Measurements from ENCODE around the gene SIX2.

SIX2 gene

GRCh38 chr2:45006041-45006941 lies 3.0 kb downstream of the SIX2 start:
- Histone ChIP-seq H3K9ac (ENCODE audit: low read length) (no peak overlapping the region), H3K4me3 (ENCODE audit: low read length) (no peak overlapping the region), H3K4me1 (ENCODE audit: control insufficient read depth, insufficient read depth, low read length) (peaks cover 21% of the 10 kb centered on the region), H3K27me3 (ENCODE audit: control insufficient read depth, insufficient read depth, low read length) (peaks cover 97% of the 10 kb centered on the region), H3K9me3 (ENCODE audit: control insufficient read depth, low read length) (no peaks in the 10 kb centered on the region), H3K36me3 (ENCODE audit: control insufficient read depth, insufficient read depth, low read length) (no peaks in the 10 kb centered on the region)

GRCh38 chr2:45005261-45006002 lies 3.8 kb downstream of the SIX2 start:
- Histone ChIP-seq H3K9ac (ENCODE audit: low read length) (no peak overlapping the region), H3K9me3 (ENCODE audit: control insufficient read depth, low read length) (no peaks in the 10 kb centered on the region), H3K4me3 (ENCODE audit: low read length) (no peak overlapping the region), H3K36me3 (ENCODE audit: control insufficient read depth, insufficient read depth, low read length) (no peaks in the 10 kb centered on the region), H3K27me3 (ENCODE audit: control insufficient read depth, insufficient read depth, low read length) (peaks cover 97% of the 10 kb centered on the region), H3K4me1 (ENCODE audit: control insufficient read depth, insufficient read depth, low read length) (peaks cover 26% of the 10 kb centered on the region)

DNA sequence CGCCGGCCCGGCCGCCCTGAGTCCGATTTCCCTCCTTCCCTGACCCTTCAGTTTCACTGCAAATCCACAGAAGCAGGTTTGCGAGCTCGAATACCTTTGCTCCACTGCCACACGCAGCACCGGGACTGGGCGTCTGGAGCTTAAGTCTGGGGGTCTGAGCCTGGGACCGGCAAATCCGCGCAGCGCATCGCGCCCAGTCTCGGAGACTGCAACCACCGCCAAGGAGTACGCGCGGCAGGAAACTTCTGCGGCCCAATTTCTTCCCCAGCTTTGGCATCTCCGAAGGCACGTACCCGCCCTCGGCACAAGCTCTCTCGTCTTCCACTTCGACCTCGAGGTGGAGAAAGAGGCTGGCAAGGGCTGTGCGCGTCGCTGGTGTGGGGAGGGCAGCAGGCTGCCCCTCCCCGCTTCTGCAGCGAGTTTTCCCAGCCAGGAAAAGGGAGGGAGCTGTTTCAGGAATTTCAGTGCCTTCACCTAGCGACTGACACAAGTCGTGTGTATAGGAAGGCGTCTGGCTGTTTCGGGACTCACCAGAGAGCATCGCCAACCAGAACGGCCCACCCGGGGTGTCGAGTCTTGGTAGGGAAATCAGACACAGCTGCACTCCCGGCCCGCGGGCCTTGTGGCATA lies 4.6 kb downstream of the SIX2 start:
- H3K36me3 ChIP-seq (ENCODE audit: control insufficient read depth, insufficient read depth, low read length): no peaks in the 10 kb centered on the region
- H3K4me3 ChIP-seq (ENCODE audit: low read length): no peak overlapping the region
- peaks cover 20% of the 10 kb centered on the region for H3K4me1 ChIP-seq (ENCODE audit: control insufficient read depth, insufficient read depth, low read length)

GRCh38 chr2:45003579-45004551 lies 5.4 kb downstream of the SIX2 start:
- H3K9ac ChIP-seq (ENCODE audit: low read length): no peak overlapping the region
- peaks cover 18% of the 10 kb centered on the region for H3K4me1 ChIP-seq (ENCODE audit: control insufficient read depth, insufficient read depth, low read length)
- H3K27me3 ChIP-seq (ENCODE audit: control insufficient read depth, insufficient read depth, low read length): peaks cover 97% of the 10 kb centered on the region
- no peak overlapping the region for H3K4me3 ChIP-seq (ENCODE audit: low read length)
- H3K36me3 ChIP-seq (ENCODE audit: control insufficient read depth, insufficient read depth, low read length): no peaks in the 10 kb centered on the region
- H3K9me3 ChIP-seq (ENCODE audit: control insufficient read depth, low read length): no peaks in the 10 kb centered on the region

More for the DNA sequence above, 4.6 kb downstream of the SIX2 start:
- Histone ChIP-seq H3K9me3 (ENCODE audit: control insufficient read depth, low read length) (no peaks in the 10 kb centered on the region), H3K27me3 (ENCODE audit: control insufficient read depth, insufficient read depth, low read length) (peaks cover 97% of the 10 kb centered on the region), H3K9ac (ENCODE audit: low read length) (no peak overlapping the region)

DNA sequence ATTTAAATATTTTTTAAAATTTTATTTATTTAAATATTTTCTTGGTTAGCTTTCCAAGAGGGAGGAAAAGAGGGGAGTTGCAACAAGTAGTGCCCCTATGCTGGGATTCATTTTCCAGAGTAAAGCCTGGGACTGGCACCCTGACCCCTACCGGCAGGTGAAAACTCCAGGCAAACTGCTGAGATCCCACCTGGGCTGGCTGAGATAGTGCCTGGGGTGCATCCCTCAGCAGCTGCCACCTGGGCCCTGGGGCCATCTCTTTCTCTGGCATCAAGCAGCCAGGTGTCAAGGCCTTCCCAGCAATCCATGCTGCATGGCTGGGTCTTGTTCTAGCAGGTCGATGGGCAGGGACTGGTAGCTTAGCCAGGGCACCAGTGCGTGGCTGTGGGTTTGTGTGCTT lies 6.6 kb downstream of the SIX2 start:
- H3K4me3 ChIP-seq (ENCODE audit: low read length): no peak overlapping the region
- no peak overlapping the region for H3K9ac ChIP-seq (ENCODE audit: low read length)
- H3K27me3 ChIP-seq (ENCODE audit: control insufficient read depth, insufficient read depth, low read length): peaks cover 96% of the 10 kb centered on the region
- peaks cover 9% of the 10 kb centered on the region for H3K4me1 ChIP-seq (ENCODE audit: control insufficient read depth, insufficient read depth, low read length)
- H3K9me3 ChIP-seq (ENCODE audit: control insufficient read depth, low read length): no peaks in the 10 kb centered on the region
- H3K36me3 ChIP-seq (ENCODE audit: control insufficient read depth, insufficient read depth, low read length): no peaks in the 10 kb centered on the region

- no peaks in the 10 kb centered on the region for H3K9me3 ChIP-seq (ENCODE audit: control insufficient read depth, low read length)
- no peak overlapping the region for H3K9ac ChIP-seq (ENCODE audit: low read length)
- no peaks in the 10 kb centered on the region for H3K36me3 ChIP-seq (ENCODE audit: control insufficient read depth, insufficient read depth, low read length)
- peaks cover 9% of the 10 kb centered on the region for H3K4me1 ChIP-seq (ENCODE audit: control insufficient read depth, insufficient read depth, low read length)
- H3K27me3 ChIP-seq (ENCODE audit: control insufficient read depth, insufficient read depth, low read length): peaks cover 94% of the 10 kb centered on the region
- H3K4me3 ChIP-seq (ENCODE audit: low read length): no peak overlapping the region
Measured at GRCh38 chr2:45001869-45002385, 7.3 kb downstream of the SIX2 start.

DNA sequence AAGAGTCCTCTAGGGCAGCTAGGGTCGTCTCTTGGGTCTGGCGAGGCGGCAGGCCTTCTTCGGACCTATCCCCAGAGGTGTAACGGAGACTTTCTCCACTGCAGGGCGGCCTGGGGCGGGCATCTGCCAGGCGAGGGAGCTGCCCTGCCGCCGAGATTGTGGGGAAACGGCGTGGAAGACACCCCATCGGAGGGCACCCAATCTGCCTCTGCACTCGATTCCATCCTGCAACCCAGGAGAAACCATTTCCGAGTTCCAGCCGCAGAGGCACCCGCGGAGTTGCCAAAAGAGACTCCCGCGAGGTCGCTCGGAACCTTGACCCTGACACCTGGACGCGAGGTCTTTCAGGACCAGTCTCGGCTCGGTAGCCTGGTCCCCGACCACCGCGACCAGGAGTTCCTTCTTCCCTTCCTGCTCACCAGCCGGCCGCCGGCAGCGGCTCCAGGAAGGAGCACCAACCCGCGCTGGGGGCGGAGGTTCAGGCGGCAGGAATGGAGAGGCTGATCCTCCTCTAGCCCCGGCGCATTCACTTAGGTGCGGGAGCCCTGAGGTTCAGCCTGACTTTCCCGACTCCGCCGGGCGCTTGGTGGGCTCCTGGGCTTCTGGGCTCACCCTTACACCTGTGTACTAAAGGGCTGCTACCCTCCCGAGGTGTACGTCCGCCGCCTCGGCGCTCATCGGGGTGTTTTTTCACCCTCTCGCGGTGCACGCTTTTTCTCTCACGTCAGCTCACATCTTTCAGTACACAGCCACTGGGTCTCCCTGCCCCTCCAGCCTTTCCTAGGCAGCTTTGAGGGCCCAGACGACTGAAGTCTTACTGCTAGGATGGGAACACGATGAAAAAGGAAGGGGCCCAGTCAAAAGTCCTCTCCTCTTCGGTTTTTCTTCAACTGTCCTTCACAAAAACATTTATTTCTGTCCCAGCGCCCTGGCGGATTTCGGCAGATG lies 8.1 kb downstream of the SIX2 start:
- Histone ChIP-seq H3K9ac (ENCODE audit: low read length) (no peak overlapping the region), H3K4me1 (ENCODE audit: control insufficient read depth, insufficient read depth, low read length) (peaks cover 9% of the 10 kb centered on the region), H3K4me3 (ENCODE audit: low read length) (no peak overlapping the region), H3K36me3 (ENCODE audit: control insufficient read depth, insufficient read depth, low read length) (no peaks in the 10 kb centered on the region), H3K9me3 (ENCODE audit: control insufficient read depth, low read length) (no peaks in the 10 kb centered on the region), H3K27me3 (ENCODE audit: control insufficient read depth, insufficient read depth, low read length) (peaks cover 93% of the 10 kb centered on the region)

DNA sequence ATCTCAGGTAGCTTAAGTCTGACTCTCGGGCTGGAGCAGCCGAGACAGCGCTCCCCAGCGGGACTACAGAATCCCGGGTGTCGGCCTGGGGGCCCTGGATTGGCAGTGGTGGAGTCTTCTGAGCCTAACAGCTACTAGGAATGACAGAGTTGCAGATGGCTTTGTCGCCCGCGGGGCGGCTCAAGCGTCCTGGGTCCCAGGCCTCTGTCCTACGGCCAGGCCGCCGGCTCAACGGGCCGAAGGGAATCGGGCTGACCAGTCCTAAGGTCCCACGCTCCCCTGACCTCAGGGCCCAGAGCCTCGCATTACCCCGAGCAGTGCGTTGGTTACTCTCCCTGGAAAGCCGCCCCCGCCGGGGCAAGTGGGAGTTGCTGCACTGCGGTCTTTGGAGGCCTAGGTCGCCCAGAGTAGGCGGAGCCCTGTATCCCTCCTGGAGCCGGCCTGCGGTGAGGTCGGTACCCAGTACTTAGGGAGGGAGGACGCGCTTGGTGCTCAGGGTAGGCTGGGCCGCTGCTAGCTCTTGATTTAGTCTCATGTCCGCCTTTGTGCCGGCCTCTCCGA lies 8.8 kb downstream of the SIX2 start:
- Histone ChIP-seq H3K9me3 (ENCODE audit: control insufficient read depth, low read length) (no peaks in the 10 kb centered on the region), H3K27me3 (ENCODE audit: control insufficient read depth, insufficient read depth, low read length) (peaks cover 93% of the 10 kb centered on the region), H3K36me3 (ENCODE audit: control insufficient read depth, insufficient read depth, low read length) (no peaks in the 10 kb centered on the region), H3K4me1 (ENCODE audit: control insufficient read depth, insufficient read depth, low read length) (peaks cover 9% of the 10 kb centered on the region), H3K4me3 (ENCODE audit: low read length) (no peak overlapping the region), H3K9ac (ENCODE audit: low read length) (no peak overlapping the region)

DNA sequence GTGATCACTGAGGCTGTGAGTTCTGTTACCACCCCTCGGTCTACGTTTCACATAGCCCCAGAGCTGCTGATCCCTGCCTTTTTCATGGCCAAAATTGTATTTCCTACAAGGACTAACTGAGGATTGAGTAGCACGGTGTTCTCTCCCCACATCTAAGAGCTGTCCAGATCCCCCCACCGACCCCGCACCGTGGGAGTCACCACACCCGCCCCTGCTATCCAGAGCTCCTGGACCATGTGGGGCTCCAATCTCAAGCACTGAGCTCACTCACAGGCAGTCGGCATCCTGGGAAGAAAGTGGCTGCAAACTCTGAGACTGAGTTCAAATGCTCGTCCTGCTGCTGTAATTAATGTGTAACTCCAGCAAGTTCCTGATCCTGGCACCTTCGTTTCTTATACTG lies 9.7 kb downstream of the SIX2 start:
- Histone ChIP-seq H3K9me3 (ENCODE audit: control insufficient read depth, low read length) (no peaks in the 10 kb centered on the region), H3K36me3 (ENCODE audit: control insufficient read depth, insufficient read depth, low read length) (no peaks in the 10 kb centered on the region), H3K4me1 (ENCODE audit: control insufficient read depth, insufficient read depth, low read length) (peaks cover 9% of the 10 kb centered on the region), H3K9ac (ENCODE audit: low read length) (no peak overlapping the region), H3K27me3 (ENCODE audit: control insufficient read depth, insufficient read depth, low read length) (peaks cover 95% of the 10 kb centered on the region), H3K4me3 (ENCODE audit: low read length) (no peak overlapping the region)

GRCh38 chr2:44997963-44998362 lies 11.3 kb downstream of the SIX2 start:
- Histone ChIP-seq H3K4me1 (ENCODE audit: control insufficient read depth, insufficient read depth, low read length) (peaks cover 9% of the 10 kb centered on the region), H3K36me3 (ENCODE audit: control insufficient read depth, insufficient read depth, low read length) (no peaks in the 10 kb centered on the region), H3K9me3 (ENCODE audit: control insufficient read depth, low read length) (no peaks in the 10 kb centered on the region), H3K27me3 (ENCODE audit: control insufficient read depth, insufficient read depth, low read length) (peaks cover 92% of the 10 kb centered on the region), H3K4me3 (ENCODE audit: low read length) (no peak overlapping the region), H3K9ac (ENCODE audit: low read length) (no peak overlapping the region)

All from mucosa of stomach (tissue), 1 donor.